KMS-11 (cell line): ENCODE measurements around the gene OLFML2B.

Experiments
- H2AFZ ChIP-seq: fragments of 200-600 bp; sonication (generic); 2 replicates; pipeline ENCODE4 v1.6.1; 2016; ENCODE audit warnings: antibody characterized with exemption, mixed run types, low read depth
- H3K27ac ChIP-seq: fragments of 200-600 bp; sonication (generic); 2 replicates; pipeline ENCODE4 v1.6.1; 2016; ENCODE audit warnings: mild to moderate bottlenecking, mixed run types
- H3K27me3 ChIP-seq: fragments of 200-600 bp; sonication (generic); 2 replicates; pipeline ENCODE4 v1.6.1; 2017; ENCODE audit warnings: mild to moderate bottlenecking, low read depth, mixed run types, moderate library complexity; ENCODE audit not compliant: insufficient read depth
- H3K36me3 ChIP-seq: fragments of 200-600 bp; sonication (generic); 2 replicates; pipeline ENCODE4 v1.6.1; 2017; ENCODE audit warnings: mild to moderate bottlenecking, mixed run types; ENCODE audit not compliant: insufficient read depth
- H3K4me1 ChIP-seq: fragments of 200-600 bp; sonication (generic); 2 replicates; pipeline ENCODE4 v1.6.1; 2016; ENCODE audit warnings: mild to moderate bottlenecking, low read depth, mixed run types; ENCODE audit not compliant: poor library complexity, severe bottlenecking
- H3K4me2 ChIP-seq: fragments of 200-600 bp; sonication (generic); 2 replicates; pipeline ENCODE4 v1.7.0; 2016; ENCODE audit warnings: mild to moderate bottlenecking, mixed run types
- H3K4me3 ChIP-seq: fragments of 200-600 bp; sonication (generic); IDR thresholded peaks from 2 replicates; pipeline ENCODE4 v1.6.1; 2017; ENCODE audit warnings: low read depth, low read length, mixed read lengths; ENCODE audit not compliant: insufficient read depth
- H3K79me2 ChIP-seq: fragments of 200-600 bp; sonication (generic); 2 replicates; pipeline ENCODE4 v1.6.1; 2016; ENCODE audit warnings: low read depth, mixed run types; ENCODE audit not compliant: insufficient read depth
- H3K9ac ChIP-seq: fragments of 200-600 bp; sonication (generic); 2 replicates; pipeline ENCODE4 v1.6.1; 2016; ENCODE audit warnings: mild to moderate bottlenecking, mixed run types
- H4K20me1 ChIP-seq: fragments of 200-600 bp; sonication (generic); 2 replicates; pipeline ENCODE4 v1.6.1; 2016; ENCODE audit warnings: mild to moderate bottlenecking, mixed run types; ENCODE audit not compliant: insufficient read depth
- TF ChIP-seq, protein P1 (sequence below): fragments of 200-600 bp; sonication (generic); conservative IDR thresholded peaks from 2 replicates; pipeline ENCODE4 v1.6.1; 2017; ENCODE audit warnings: low read depth, mild to moderate bottlenecking, antibody characterized with exemption, low read length, moderate library complexity, mixed read lengths

The OLFML2B gene

DNA sequence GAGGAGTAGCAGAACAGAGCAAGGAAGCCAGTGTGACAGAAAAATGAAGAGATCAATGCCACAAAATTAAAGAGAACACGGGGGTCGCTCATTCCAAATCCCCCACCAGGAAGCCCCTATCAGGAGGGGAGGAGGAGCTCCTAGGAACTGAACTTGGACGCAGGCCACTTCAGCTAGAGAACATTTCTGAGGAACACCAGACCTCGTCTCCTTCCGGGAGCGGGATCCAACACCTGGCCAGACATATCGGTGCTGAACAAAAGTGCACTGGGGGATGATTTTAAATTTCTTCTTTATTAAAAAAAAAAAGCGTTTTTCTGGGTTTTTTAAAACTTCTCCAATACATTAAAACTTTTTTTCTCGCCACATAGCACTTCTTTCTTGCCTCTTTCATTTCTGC lies 40.8 kb downstream of the OLFML2B start:
- no peak overlapping the region for H3K27ac ChIP-seq
- no peak overlapping the region for H3K4me3 ChIP-seq
- H3K4me1 ChIP-seq = no peaks in the 10 kb centered on the region
- H3K79me2 ChIP-seq = no peaks in the 10 kb centered on the region
- no peak overlapping the region for H3K4me2 ChIP-seq
- no peak overlapping the region for H2AFZ ChIP-seq
- H3K36me3 ChIP-seq = no peaks in the 10 kb centered on the region
- H3K9ac ChIP-seq = no peak overlapping the region
- H4K20me1 ChIP-seq = no peaks in the 10 kb centered on the region
- TF ChIP-seq, protein P1, sequence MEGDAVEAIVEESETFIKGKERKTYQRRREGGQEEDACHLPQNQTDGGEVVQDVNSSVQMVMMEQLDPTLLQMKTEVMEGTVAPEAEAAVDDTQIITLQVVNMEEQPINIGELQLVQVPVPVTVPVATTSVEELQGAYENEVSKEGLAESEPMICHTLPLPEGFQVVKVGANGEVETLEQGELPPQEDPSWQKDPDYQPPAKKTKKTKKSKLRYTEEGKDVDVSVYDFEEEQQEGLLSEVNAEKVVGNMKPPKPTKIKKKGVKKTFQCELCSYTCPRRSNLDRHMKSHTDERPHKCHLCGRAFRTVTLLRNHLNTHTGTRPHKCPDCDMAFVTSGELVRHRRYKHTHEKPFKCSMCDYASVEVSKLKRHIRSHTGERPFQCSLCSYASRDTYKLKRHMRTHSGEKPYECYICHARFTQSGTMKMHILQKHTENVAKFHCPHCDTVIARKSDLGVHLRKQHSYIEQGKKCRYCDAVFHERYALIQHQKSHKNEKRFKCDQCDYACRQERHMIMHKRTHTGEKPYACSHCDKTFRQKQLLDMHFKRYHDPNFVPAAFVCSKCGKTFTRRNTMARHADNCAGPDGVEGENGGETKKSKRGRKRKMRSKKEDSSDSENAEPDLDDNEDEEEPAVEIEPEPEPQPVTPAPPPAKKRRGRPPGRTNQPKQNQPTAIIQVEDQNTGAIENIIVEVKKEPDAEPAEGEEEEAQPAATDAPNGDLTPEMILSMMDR = no peak
- H3K27me3 ChIP-seq = no peaks in the 10 kb centered on the region

DNA sequence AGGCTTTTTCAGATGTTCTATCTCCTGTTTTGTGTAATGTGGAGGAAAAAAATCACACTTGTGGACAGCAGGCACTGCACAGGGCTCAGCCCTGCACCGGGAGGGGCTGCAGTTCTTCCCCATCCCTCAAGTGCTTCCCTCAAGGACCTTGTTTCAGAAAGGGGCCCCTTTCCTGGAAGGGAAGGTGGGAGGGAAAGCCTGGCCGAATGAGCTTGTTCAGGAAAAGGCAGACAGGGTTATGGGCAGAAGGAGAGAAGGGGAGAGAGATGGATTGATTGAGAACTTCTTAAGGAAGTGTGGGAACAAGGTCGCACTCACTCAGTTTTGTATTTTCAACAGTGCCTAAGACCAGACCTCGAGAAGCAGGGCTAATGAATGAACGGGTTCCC lies 41.2 kb downstream of the OLFML2B start:
- no peak overlapping the region for H3K4me2 ChIP-seq
- no peaks in the 10 kb centered on the region for H3K36me3 ChIP-seq
- no peak overlapping the region for H3K9ac ChIP-seq
- H3K4me1 ChIP-seq = no peaks in the 10 kb centered on the region
- no peaks in the 10 kb centered on the region for H3K79me2 ChIP-seq
- TF ChIP-seq, protein P1 = no peak
- H2AFZ ChIP-seq = no peak overlapping the region
- no peaks in the 10 kb centered on the region for H4K20me1 ChIP-seq
- no peak overlapping the region for H3K27ac ChIP-seq
- H3K4me3 ChIP-seq = no peak overlapping the region
- H3K27me3 ChIP-seq = no peaks in the 10 kb centered on the region

DNA sequence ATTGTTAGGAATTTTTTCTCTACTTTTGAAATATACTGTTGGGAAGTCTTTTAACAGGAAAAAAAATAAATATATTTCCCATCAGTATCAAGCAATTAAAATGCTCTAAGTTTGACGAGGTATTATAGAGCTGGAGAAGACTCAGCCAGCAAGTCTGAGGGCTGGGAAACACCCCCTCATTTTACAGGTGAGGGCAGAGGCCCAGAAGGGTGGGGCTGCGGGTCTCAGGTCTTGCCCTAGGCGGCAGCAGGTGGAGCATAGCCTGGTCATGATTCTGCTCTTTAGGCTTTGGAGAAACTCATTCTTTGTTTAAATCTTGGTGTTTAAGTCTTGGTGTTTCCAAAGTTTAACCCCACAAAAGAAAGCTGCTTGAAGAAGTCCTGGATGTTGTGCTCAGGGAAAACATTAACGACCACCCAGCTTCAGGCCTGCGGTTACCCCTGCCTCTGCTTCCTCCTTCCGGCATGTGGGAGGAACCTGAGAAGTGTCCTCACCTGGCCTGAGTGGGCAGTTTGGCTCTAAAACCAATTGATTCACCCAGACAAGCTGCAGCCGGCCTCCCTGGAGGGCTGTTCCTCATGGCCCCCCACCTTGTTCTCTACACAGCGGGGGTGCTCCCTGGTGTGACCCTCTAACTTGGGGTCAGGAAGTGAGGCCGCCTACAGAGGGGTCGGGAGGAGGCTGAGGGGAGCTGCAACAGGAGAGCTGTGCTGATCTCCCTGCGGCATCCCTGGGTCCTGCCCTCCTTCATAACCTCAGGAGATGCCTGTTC lies 41.7 kb downstream of the OLFML2B start:
- Histone ChIP-seq H3K4me3 (no peak overlapping the region), H3K9ac (no peak overlapping the region), H3K4me1 (no peaks in the 10 kb centered on the region), H3K79me2 (no peaks in the 10 kb centered on the region), H4K20me1 (no peaks in the 10 kb centered on the region), H2AFZ (no peak overlapping the region), H3K27ac (no peak overlapping the region), H3K36me3 (no peaks in the 10 kb centered on the region), H3K4me2 (no peak overlapping the region), H3K27me3 (no peaks in the 10 kb centered on the region)
- TF ChIP-seq, protein P1 = no peak

DNA sequence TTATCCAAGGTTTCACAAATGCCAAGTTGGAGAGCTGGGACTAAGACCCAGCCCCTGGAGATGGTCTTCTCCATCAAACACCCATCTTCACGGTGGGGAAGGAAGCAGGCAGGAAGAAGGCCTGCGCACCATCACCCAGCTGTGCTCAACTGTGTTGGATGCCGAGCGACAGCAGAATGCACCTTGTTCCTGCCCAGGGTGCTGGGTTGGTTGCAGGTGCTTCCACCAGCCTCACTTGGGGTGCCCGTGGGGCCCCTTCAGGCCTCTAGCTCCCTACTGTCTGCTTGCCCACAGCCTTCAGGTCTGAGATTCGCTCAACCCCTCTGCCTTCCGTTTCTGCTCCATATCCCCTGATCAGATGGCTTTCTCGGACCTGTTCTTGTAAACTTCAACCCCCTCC lies 42.5 kb downstream of the OLFML2B start:
- H3K4me1 ChIP-seq = no peaks in the 10 kb centered on the region
- no peaks in the 10 kb centered on the region for H3K27me3 ChIP-seq
- H3K4me2 ChIP-seq = no peak overlapping the region
- TF ChIP-seq, protein P1 = no peak
- H3K9ac ChIP-seq = no peak overlapping the region
- H3K36me3 ChIP-seq = no peaks in the 10 kb centered on the region
- H2AFZ ChIP-seq = no peak overlapping the region
- H3K27ac ChIP-seq = no peak overlapping the region
- H4K20me1 ChIP-seq = no peaks in the 10 kb centered on the region
- no peaks in the 10 kb centered on the region for H3K79me2 ChIP-seq
- H3K4me3 ChIP-seq = no peak overlapping the region
